GM19193 (cell line): ENCODE data around the gene RPS21.

Experiments used
- POLR2A ChIP-seq: IDR thresholded peaks from 4 replicates; pipeline ENCODE4 v1.6.1; 2011; ENCODE audit not compliant: insufficient read depth, insufficient read length; ENCODE audit errors: extremely low read depth

The RPS21 gene

GRCh38 chr20:62392621-62393334 is 5.9 kb downstream of the RPS21 start:
- peak; percentile 21 for TF ChIP-seq POLR2A

- TF ChIP-seq POLR2A: peak; percentile 1
Observed at GRCh38 chr20:62393335-62393665, 6.4 kb downstream of the RPS21 start.

- TF ChIP-seq POLR2A: no peak
Observed at GRCh38 chr20:62393830-62394229, 6.9 kb downstream of the RPS21 start.

- TF ChIP-seq POLR2A: no peak
Observed at GRCh38 chr20:62394248-62395245, 7.6 kb downstream of the RPS21 start.

- no peak for TF ChIP-seq POLR2A
Observed at GRCh38 chr20:62395311-62396242, 8.7 kb downstream of the RPS21 start.

GRCh38 chr20:62396367-62397239 is 9.7 kb downstream of the RPS21 start:
- no peak for TF ChIP-seq POLR2A

GRCh38 chr20:62398120-62398821 is 11.4 kb downstream of the RPS21 start:
- no peak for TF ChIP-seq POLR2A

GRCh38 chr20:62400021-62400420 is 13.1 kb downstream of the RPS21 start:
- TF ChIP-seq POLR2A: no peak

- TF ChIP-seq POLR2A: no peak
Observed at GRCh38 chr20:62400541-62400940, 13.6 kb downstream of the RPS21 start.

GRCh38 chr20:62401331-62401779 is 14.5 kb downstream of the RPS21 start:
- no peak for TF ChIP-seq POLR2A

GRCh38 chr20:62402456-62403150 is 15.7 kb downstream of the RPS21 start:
- no peak for TF ChIP-seq POLR2A

- no peak for TF ChIP-seq POLR2A
Observed at GRCh38 chr20:62403331-62403730, 16.4 kb downstream of the RPS21 start.
